ENCODE data around the gene ZNF593OS. TPM values are rescaled to one million over a fixed set of nuclear protein-coding genes. Genes with fewer than 3 reads are reported as not detected.
A peak's percentile ranks its signal among the peaks of the same experiment; 100 is the strongest.

Gene ZNF593OS
- total RNA-seq, 1 donor from 2014 or later: not detected

- Histone ChIP-seq H3K27me3 (no peaks in the 10 kb centered on the region), H3K36me3 (peaks cover 16% of the 10 kb centered on the region), H3K4me3 (no peak overlapping the region), H3K9me3 (no peaks in the 10 kb centered on the region), H3K4me1 (peaks cover 39% of the 10 kb centered on the region), H3K27ac (peak overlapping the region; percentile 1)
- intact Hi-C loops (cut with DNase I): no loop called here
- no peak for TF ChIP-seq CTCF (IDR thresholded peaks at IDR 0.05)
- ATAC-seq (peak; percentile 30), DNase-seq (no peak)
These were observed 49.5 kb downstream of the ZNF593OS start for GRCh38 chr1:26121854-26122773.

GRCh38 chr1:26119892-26120608 is 51.6 kb downstream of the ZNF593OS start:
- no peak for DNase-seq
- Histone ChIP-seq H3K4me1 (peaks cover 18% of the 10 kb centered on the region), H3K27me3 (no peaks in the 10 kb centered on the region)

More at GRCh38 chr1:26119892-26120608, 51.6 kb downstream of the ZNF593OS start:
- intact Hi-C loops (cut with DNase I): no loop called here
- no peak for ATAC-seq
- Histone ChIP-seq H3K36me3 (peaks cover 30% of the 10 kb centered on the region), H3K9me3 (no peaks in the 10 kb centered on the region), H3K27ac (no peak overlapping the region), H3K4me3 (no peak overlapping the region)
- no peak for TF ChIP-seq CTCF (IDR thresholded peaks at IDR 0.05)

Other genes starting within 250 kb of the ZNF593OS start
- 22.6 TPM for gene PAFAH2, start 173.8 kb downstream of the ZNF593OS start, total RNA-seq
- gene EXTL1, start 150.1 kb downstream of the ZNF593OS start, total RNA-seq: 0.49 TPM
- gene SLC30A2, start 125.7 kb downstream of the ZNF593OS start, total RNA-seq: not detected
- 0.46 TPM for gene TRIM63, start 104.2 kb downstream of the ZNF593OS start, total RNA-seq
- gene PDIK1L, start 60.0 kb downstream of the ZNF593OS start, total RNA-seq: 11.4 TPM
- 6.9 TPM for gene FAM110D, start 12.8 kb downstream of the ZNF593OS start, total RNA-seq
- gene C1orf232, start 2.9 kb downstream of the ZNF593OS start, total RNA-seq: not detected
- 22.6 TPM for gene ZNF593, start 1.9 kb downstream of the ZNF593OS start, total RNA-seq
- 21.6 TPM for gene CNKSR1, start 5.7 kb upstream of the ZNF593OS start, total RNA-seq
- not detected for gene CATSPER4, start 18.8 kb upstream of the ZNF593OS start, total RNA-seq
- gene CEP85, start 62.4 kb upstream of the ZNF593OS start, total RNA-seq: 10.3 TPM
- 169 TPM for gene SH3BGRL3, start 108.3 kb upstream of the ZNF593OS start, total RNA-seq
- gene UBXN11, start 134.8 kb upstream of the ZNF593OS start, total RNA-seq: 37.0 TPM
- 348 TPM for gene CD52, start 146.1 kb upstream of the ZNF593OS start, total RNA-seq
- gene CRYBG2, start 182.3 kb upstream of the ZNF593OS start, total RNA-seq: 6.9 TPM
- gene ZNF683, start 200.9 kb upstream of the ZNF593OS start, total RNA-seq: 1.1 TPM
- not detected for gene LIN28A, start 239.0 kb upstream of the ZNF593OS start, total RNA-seq